NCI-H1436 (cell line): Measurements from ENCODE around the gene SBF2.

Source experiments
- DNase-seq: peaks from one replicate; lab custom pipeline; 2025; lab: John Stamatoyannopoulos, UW

Gene SBF2

DNA sequence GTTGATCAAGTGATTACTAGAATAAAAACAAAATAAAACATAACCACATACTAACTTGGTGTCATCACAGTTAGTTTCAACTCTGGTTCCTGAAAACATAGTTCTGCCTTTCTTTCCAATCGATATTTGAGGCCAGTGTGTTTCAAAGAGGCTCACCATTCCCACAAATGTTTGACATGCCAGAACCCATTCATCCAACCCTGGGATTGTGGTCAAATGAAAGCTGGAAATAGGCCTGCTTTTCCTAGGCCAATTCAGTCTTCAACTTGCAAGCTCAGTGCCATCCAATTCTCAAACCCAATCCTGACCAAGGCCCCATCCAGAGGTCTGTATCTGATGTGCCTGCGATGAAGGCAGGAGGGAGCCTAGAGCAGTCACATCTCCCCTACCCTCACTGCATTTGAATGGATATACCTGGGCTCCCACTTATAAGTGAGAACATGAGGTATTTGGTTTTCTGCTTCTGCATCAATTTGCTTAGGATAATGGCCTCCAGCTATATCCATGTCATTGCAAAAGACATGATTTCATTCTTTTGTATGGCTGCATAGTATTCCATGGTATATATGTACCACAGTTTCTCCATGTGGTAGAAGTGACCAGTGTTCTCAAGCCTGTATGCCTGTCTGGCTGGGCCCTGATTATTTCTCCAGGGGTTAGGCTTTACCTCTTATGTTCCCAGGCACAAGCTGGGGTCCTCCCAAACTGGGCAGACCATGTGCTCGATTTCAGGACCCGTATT is 486.9 kb downstream of the SBF2 start:
- no peak for DNase-seq

DNA sequence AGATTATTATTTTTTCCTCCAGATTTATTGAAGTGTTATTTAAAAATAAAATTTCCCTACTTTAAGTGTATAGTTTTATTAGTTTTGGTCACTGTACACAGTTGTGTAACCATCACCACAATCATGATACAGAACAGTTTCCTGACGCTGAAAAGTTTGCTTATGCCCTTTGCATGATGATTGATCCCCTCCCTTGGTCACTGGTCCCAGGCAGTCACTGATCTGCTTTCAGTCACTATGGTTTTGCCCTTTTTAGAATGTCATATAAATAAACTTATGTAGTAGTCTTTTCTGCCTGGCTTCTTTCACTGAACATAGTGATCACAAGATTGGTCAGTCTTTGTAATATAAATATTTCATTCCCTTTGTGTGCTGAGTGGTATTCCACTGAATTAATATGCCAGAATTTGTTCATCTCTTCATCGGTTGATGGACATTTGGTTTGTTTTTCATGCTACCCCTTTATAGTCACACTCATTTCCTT is 489.6 kb downstream of the SBF2 start:
- no peak for DNase-seq

DNA sequence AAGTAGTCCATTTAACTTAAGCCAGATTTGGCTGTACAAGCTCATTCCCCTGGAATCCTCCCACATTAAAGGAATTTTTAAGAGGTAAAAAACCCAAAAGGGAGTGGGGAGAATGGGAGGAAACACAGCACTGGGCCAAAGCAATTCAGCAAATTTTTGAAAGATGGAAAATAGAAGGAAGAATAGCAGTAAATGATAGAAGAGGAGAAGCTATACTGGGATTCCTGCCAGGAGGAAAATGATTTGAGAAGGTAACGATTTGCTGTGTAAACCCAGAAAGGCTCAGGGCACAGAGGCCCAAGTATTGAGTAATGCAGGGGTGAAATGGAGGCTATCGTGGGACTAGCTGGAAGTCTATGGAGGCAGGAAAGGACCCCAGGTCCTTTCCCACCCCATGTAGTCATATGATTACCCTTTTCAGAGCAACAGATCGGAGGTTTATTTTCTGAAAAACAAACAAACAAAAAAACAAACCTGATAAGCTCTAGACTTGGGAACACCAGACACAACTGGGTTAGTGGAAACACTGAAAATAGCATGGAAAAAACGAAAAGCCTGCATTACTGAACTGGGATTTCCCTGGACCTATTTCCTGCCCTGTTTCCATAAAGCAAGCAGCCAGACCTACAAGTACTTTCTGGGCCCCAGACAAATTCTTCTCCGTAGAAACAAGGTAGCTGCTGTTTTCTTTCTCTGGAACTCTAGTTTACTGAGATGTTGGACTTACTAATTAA is 490.2 kb downstream of the SBF2 start:
- no peak for DNase-seq

DNA sequence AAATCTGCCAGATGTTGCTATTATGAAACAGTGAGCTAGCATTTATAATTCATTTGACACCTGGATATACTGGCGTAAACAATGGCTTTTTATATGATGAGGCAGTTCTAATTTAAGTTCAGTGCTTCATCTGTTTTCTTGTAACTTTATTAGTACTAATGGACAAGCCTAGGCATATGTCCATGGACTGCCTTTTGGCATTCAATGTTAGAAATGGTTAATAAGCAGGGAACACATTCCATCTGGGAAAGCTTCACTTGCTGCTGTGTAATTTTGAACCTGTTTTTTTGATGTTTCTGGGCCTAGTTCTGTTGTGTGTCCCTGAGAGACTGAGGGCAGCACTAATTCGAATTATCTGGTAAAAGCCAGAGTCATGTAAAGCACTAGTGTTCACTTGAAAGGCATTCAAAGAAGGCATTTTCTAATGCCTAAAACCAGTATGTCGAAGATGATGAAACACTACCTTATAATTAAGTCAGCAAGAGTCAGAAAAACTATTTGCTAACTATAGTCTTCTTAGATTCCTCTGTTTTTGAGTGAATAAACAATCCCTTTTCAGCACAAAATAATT is 491.6 kb downstream of the SBF2 start:
- no peak for DNase-seq

DNA sequence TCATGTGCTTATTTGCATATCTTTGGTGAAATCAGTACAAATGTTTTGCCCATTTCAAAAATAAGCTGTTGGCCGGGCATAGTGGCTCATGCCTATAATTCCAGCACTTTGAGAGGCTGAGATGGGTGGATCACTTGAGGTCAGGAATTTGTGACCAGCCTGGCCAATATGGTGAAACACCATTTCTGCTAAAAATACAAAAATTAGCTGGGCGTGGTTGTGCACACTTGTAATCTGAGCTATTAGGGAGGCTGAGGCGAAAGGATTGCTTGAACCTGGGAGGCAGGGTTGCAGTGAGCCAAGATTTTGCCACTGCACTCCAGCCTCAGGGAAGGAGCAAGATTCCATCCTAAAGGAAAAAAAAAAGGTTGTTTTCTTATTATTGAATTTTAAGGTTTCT is 494.1 kb downstream of the SBF2 start:
- no peak for DNase-seq

DNA sequence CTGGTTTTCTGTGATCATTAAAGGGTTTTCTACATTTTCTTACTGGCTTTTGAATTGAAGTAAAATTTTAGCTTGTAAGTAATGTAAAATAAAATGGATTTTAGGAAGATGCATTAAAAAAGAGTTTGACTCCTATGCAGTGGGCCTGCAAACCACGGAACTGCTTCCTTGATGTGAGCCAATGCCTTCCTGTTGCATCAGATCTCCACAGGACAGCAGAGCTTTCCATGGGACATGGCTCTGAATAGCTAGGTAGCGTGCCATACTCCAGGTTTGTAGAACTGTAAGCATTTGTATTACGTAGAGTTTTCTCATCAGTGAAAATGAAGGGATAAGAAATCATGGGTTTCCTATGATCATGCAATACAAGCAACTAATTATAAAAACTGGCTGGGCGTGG is 496.7 kb downstream of the SBF2 start:
- no peak for DNase-seq

DNA sequence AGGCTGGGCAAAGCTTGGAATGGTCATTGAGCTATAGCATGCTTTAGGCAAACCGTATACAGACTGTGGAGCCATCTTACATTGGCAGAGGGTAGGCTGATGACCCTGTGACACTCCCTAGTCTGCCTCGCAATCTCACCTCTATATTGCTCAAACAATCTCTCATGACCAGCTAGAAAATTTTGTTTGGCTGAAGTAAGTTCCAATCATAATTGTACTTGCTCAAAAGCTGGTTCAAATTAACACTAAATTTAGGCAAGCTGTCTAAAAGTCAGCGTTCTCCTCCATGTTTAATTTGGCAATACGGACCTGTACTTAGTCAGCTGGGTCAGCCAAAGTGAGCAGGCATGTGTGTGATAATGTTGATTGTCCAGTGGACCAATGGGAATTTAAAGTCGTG is 497.2 kb downstream of the SBF2 start:
- DNase-seq, result no peak

DNA sequence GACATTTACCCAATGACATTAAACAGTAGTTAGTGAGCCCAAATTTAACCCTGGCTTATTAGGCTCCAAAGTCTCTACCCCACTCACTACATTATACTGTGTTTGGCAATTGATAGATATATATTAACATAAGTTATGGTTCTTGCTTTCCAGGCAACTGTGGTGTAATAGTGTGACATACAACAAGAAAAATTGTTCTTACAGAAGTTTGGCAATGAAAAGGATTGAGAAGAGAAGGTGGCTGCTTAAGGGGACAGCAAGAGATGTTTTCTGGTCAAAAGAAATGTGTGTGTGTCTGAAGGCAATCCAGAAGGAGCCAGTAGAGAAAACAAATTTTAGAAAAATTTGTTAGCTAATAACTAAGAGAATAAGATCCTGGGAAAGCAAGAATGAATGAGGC is 497.8 kb downstream of the SBF2 start:
- no peak for DNase-seq

DNA sequence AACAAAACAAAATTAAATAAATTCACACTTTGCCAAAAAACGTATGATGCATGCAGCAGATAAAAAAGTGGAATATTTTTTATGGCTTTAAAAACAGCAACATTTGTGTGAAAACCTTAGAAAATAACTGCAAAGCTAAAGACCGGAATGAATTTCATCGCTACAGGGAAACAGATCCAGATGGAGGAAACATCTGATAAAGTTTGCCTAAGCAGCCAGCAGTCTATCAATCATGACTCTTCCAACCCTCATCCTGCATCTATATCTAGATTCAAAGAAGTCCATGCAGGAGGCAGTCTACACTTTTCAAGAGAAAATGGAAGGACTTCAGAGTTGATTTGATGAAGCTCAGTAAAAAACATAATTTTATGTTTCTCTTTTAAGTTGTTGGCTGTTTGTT is 503.3 kb downstream of the SBF2 start:
- DNase-seq, result no peak

DNA sequence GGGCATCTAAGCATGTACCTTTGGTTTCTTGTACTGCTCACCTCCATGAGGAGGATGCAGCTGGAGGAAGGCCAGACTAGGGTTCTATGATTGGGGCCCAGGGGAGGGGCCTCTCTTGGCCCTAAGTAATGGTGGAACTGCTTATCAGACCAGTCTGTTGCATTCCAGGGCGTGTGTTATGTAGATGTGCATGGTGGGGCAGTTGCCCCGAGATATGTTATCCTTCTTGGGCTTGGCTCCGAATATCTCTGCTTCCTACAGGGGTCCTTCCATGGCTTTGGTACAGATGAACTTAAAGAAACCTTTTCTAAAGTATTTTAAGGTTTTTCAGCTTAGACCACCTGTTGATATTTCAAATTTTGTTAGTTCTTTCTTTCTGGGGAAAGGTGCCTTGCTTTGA is 504.1 kb downstream of the SBF2 start:
- no peak for DNase-seq

DNA sequence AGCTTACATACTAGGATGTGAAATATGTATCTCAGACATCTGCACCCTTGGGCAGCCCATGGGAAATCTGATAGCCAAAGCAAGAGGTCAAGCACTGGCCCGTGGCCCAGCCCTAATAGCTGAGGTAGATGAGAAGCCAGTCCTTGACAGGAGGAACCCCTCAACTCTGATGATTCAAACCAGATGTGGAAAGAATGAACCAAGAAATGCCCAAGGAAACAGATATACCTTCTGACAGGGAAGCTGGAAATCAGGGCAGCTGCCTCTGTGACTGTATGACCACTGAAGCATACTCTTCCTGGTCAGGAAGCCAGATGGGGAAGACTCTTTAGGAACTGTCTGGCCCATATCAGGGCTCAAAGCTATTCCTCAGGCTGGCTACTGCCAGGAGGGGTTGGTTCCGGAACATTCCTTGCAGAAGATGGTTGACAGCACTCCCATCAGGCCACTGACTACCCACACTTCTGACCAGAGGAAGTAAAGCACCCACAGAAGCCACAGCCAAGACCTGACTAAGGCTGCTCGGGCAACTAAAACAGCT is 506.0 kb downstream of the SBF2 start:
- no peak for DNase-seq

DNA sequence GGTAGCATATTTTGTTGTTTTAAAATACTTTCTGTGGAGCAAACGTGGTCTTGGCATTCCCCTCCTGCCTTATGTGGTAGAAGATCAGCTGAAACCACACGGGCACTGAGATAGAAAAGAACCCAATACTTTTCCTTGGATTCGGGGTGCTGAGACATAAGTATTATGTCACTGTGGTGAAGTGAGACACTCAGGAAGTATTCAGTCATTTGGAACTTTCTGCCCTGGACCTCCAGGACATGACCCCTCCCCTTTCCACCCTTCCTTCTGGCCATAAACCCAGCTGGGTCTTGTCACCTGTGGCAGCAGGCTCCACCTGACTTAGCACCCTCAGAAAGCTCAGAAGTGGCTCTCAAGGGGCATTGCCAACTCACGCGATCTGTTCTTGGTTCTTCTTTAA is 506.8 kb downstream of the SBF2 start:
- no peak for DNase-seq

DNA sequence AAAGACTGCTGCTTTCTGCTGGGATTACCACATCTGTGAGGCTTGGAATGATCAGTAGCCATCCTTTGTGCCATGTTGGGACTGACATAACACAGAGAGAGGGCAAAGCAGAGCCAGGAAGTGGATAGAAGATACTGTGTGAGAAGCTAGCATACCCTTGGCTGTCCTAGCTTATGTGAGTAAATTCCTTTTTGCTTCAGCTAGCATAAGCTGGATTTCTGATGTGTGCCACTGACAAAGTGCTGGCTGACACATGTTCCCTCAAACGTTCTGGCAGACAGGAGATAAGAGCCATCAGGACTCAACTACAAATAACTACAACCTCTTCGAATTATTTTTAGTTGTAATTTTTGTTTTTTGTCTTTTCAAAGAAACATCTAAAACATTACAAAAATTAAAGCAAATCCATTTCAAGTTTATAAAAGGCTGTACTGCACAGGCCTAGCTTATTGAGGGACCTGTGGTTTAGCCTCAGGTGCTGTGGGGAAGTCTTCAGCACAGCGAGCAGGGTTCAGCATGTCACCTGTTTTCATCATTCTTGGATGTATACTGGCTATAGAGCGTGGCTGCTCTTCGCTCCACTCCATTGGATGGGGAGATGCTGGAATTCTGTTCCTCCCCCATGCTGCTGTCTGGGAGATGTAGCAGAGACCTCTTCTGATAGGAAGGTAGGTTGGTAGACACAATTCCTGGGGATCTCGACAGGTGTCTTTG is 509.3 kb downstream of the SBF2 start:
- DNase-seq, result no peak

DNA sequence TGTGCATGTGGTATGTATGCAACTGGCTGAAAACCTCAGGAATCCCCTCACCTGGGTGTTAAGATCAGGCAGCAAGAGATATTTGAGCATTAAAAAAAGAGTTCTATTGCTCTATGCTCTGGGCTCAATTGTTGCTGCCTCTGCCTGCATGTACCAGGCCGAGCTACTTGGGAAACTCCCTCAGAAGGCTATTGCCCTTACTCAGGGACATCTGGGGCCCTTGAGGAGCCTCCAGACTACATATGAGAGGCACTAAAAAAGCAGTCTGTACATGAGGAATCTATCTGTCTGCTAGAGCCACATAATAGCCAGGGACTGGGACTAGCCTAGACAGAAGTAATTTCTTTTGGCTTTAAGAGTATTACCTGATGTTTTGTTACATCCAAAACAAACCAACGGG is 510.0 kb downstream of the SBF2 start:
- no peak for DNase-seq

DNA sequence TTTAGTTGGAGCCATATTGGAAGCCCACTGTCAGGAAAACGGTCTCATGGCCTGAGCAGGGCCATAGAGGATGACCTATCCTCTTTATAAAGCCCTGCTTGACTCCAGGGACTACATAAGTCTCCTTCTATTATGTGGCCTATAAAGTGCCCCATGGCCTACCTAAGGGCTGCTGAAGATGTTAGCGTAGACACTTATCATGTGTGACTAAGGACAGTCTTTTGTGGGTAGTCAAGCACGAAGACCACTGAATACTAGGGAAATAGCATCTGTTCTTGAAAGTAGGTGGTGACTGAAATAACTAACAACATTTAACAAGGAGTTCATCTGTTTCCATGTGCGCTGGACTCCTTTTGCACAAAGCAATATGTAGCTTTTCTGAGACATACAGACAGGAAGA is 513.1 kb downstream of the SBF2 start:
- no peak for DNase-seq

DNA sequence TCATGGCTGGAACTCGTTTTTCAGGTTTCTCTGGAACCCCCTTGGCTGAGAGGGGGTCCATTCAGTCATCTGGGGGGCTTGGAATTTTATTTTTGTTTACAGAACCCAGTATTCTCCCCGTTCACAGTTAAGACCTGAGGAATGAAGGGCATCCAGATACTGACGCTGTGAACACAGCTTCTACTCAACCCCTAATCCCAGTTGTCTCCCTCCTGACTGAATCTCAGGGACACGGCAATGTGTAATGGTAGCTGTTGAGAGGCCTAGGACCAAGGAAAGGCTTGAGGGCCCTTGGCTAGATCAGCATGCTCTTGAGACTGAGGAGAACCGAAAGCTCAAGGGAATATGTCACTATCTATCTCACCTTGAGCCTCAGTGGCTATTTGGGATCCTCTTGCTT is 516.5 kb downstream of the SBF2 start:
- DNase-seq, result no peak

DNA sequence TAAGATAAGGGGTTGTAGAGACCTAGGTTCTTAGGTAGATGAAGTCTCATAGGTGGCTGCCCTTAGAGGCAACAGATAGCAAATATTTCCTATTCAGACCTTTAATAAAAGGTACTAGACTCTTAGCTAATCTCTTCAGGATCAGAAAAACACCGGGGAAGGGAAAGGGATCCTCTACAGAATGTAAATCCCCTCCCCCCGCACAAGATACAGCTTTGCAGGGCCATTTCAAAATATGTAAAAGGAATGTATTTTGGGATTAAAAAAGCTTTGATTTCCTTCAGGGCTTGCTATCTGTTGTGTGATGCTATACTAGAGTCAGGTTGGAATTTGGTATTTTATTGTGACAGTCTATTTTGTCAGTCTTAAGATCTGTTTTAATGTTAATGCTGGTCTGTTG is 517.0 kb downstream of the SBF2 start:
- DNase-seq, result no peak

DNA sequence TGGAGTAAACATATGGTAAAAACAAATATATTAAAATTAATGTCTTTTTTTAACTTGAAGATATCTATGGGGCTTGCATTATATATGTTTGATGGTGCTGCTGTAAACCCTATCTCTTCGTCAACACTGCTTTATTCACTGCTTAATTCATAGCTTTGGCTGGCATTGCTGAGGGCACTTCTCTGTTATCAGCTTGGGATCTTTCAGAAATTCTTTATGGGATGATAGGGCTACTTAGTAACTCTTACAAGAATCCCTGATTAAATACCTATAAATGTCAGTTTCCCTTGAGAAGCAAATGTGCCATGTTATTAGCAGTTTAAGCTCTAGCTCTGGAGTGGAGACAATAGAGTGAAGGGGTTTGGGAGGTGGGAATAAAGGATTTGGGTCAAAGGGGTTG is 517.8 kb downstream of the SBF2 start:
- DNase-seq, result no peak

DNA sequence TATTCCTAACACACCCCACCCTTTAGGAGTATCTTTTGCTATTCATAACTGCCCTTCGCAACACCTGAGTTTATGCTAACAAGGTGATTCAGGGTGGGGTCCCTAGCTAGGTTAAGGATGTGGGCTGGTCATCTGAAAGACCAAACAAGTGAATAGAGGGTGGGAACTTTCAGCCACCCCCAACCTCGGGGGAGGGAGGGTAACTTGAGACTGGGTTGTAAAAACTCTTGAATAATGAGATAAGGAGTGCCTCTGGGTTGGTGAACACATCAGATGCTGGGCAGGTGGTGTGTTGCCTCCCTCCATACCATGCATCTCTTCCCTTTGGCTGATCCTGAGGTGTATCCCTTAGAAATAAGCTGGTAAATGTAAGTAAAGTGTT is 518.6 kb downstream of the SBF2 start:
- no peak for DNase-seq

DNA sequence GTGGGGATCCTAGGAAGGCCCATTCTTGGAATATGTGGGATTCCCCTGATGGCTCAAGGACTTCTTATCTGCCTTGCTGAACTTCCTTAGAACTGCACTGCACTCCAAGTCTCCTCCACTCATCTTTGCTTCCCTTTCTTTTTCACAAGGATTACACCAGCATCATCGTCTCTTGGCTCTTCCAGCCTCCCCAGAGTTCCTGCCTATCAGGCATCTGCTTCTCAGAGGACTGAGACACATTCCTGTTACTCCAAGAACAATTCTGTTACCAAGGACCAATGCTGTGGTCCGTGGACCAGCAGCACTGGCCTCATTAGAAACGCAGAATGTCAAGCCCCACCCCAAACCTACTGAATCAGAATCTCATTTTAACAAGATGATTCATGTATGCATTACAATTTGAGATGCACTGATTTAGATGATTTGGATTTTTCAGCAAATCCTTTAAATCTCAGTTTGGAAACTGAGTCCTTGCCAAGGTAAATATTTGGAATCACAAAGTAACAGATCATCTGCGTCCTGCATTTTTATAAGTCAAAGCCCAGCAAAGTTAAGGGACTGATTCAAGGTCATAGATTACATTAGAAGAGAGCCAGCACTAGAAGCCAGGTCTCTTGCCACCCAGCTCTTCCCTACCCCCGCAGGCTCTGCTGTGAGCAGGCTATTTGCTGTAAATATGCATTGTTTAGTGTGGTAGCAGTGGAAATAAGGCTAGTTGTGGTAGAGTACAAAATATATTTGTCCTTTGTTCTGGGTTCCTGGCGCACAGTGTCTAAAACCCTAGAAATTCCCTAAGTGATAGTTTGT is 519.2 kb downstream of the SBF2 start:
- DNase-seq, result no peak

DNA sequence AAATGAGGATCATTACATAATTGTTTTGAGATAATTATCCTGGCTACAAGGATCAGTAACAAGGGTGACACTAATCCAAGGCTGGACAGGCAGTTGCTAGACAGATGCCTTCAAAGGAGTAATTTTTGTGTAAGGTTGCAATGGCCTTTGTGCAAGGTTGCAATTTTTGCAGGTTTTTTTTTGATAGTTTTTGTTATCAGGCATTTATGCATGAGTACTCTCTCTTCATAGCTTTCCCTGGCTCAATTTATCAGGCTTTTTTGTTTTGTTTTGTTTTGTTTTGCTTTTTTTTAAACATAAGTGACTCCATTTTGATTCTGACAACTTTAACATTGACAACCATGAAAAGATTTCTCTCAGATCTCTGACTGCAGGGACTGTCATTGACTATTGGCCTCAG is 519.9 kb downstream of the SBF2 start:
- DNase-seq, result no peak

DNA sequence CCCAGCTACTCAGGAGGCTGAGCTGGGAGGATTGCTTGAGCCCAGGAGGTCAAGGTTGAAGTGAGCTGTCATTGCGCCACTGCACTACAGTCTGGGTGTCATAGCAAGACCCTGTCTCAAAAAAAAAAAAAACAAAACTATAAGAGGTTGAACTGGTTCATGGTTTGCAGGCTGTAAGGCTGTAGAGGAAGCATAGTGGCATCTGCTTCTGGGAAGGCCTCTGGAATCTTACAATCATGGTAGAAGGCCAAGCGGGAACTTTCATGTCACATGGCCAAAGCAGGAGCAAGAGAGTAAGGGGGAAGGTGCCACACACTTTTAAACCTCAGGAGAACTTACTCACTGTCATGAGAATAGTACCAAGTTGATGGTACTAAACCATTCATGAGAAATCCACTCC is 520.5 kb downstream of the SBF2 start:
- no peak for DNase-seq
